ENCODE results near the gene SERPINF2. TPM values are rescaled to one million over a fixed set of nuclear protein-coding genes. Genes with fewer than 3 reads are reported as not detected.

The SERPINF2 gene
- total and polyA plus RNA-seq, 12 donors: 0.18 to 2.8 (median 0.76) TPM; not detected in 2

DNA sequence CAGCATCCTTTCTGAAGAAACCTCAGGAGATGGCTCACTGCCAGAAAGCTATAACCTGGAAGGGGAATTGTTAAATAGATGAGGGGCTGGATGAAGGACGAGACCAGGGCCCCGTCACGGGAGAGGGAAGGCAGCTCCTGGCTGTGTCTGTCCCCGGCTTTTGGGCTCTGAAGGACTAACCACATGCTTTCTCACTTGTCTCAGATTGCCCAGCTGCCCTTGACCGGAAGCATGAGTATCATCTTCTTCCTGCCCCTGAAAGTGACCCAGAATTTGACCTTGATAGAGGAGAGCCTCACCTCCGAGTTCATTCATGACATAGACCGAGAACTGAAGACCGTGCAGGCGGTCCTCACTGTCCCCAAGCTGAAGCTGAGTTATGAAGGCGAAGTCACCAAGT is 33.7 kb downstream of the SERPINF2 start:
- intact Hi-C loops (cut with DNase I): no loop called here
- TF ChIP-seq, protein P1, sequence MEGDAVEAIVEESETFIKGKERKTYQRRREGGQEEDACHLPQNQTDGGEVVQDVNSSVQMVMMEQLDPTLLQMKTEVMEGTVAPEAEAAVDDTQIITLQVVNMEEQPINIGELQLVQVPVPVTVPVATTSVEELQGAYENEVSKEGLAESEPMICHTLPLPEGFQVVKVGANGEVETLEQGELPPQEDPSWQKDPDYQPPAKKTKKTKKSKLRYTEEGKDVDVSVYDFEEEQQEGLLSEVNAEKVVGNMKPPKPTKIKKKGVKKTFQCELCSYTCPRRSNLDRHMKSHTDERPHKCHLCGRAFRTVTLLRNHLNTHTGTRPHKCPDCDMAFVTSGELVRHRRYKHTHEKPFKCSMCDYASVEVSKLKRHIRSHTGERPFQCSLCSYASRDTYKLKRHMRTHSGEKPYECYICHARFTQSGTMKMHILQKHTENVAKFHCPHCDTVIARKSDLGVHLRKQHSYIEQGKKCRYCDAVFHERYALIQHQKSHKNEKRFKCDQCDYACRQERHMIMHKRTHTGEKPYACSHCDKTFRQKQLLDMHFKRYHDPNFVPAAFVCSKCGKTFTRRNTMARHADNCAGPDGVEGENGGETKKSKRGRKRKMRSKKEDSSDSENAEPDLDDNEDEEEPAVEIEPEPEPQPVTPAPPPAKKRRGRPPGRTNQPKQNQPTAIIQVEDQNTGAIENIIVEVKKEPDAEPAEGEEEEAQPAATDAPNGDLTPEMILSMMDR (IDR thresholded peaks at IDR 0.05): no peak
- Histone ChIP-seq H3K4me3 (no peak overlapping the region), H3K9me3 (no peaks in the 10 kb centered on the region), H3K27ac (peak overlapping the region in 1 of 10 donors; percentile 36), H3K4me1 (peaks cover 0 to 45% (median 20%) of the 10 kb centered on the region in 9 donors), H3K27me3 (no peaks in the 10 kb centered on the region), H3K36me3 (peaks cover 0 to 81% (median 21%) of the 10 kb centered on the region in 9 donors)
- DNase-seq (no peak), ATAC-seq (no peak)
- WGBS, 2 donors: 90 to 94% methylated on average over 10 of the region's 10 CpGs

DNA sequence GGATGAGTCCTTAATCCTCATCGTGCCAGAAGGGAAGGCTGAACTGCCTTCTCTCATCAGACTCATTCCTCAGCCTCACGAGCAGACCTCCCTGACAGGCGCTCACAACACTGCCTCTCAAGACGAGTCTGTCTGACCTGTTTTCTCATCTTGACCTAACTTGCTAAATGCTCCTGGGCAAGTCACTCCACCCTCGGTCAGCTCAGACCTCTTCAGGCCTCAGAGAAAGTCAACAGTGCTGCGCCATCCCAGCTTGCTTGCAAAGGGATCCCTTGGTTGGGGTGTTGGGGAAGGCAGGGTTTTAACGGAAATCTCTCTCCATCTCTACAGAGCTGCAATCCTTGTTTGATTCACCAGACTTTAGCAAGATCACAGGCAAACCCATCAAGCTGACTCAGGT is 34.2 kb downstream of the SERPINF2 start:
- Histone ChIP-seq H3K27ac (no peak overlapping the region), H3K4me1 (peaks cover 0 to 50% (median 26%) of the 10 kb centered on the region in 9 donors), H3K36me3 (peaks cover 0 to 82% (median 22%) of the 10 kb centered on the region in 9 donors), H3K4me3 (no peak overlapping the region), H3K9me3 (no peaks in the 10 kb centered on the region), H3K27me3 (no peaks in the 10 kb centered on the region)
- DNase-seq: no peak
- ATAC-seq: no peak
- intact Hi-C loops (cut with DNase I): no loop called here
- TF ChIP-seq, protein P1 (IDR thresholded peaks at IDR 0.05): no peak
- 94 to 97% methylated on average over 7 of the region's 7 CpGs for WGBS, 2 donors

DNA sequence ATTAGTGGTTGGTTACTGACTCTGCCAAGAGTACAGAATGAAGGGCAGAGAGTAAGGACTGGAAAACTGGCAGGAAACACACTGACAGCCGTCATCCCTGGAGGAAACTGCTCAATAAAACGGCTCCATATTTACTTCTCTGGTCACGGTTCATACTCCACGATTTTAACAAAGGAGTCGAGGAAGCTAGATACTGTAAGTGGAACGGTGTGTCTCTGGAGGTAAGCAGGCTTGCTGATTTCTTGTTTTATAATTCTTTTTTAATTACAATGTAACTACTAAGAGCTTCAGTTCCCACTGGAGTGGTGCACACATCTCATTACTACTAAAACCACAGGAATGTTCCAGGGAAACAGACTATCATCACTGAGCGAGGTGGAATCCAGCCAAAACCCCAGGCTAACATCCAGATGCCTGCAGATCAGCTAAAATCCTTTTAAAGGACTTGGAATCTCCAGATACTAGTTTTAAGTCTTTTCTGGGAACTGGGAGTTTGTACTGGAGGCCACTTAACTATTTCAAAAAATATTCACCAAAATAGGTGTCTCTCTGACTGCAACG is 37.0 kb downstream of the SERPINF2 start:
- Histone ChIP-seq H3K9me3 (no peaks in the 10 kb centered on the region), H3K4me1 (peaks cover 6 to 63% (median 39%) of the 10 kb centered on the region in 9 donors), H3K27me3 (no peaks in the 10 kb centered on the region), H3K4me3 (no peak overlapping the region), H3K36me3 (peaks cover 0 to 86% (median 22%) of the 10 kb centered on the region in 9 donors), H3K27ac (peak overlapping the region; percentile 65 to 95 (median 86))
- WGBS, 2 donors: 49 to 54% methylated on average over 8 of the region's 8 CpGs
- intact Hi-C loops (cut with DNase I): loop anchor here in 8 of 10 donors (5.0 to 10.0 kb wide), 7 partner anchors 52 to 205 kb away; partner anchors contain the start of genes PRPF8 (in 1 of the 8), TLCD2 (in 1 of the 8) and WDR81 (in 1 of the 8)
- peak; percentile 58 to 85 for DNase-seq
- ATAC-seq: peak in 7 of 8 donors; percentile 12 to 47 (median 30)
- TF ChIP-seq, protein P1 (IDR thresholded peaks at IDR 0.05): no peak

DNA sequence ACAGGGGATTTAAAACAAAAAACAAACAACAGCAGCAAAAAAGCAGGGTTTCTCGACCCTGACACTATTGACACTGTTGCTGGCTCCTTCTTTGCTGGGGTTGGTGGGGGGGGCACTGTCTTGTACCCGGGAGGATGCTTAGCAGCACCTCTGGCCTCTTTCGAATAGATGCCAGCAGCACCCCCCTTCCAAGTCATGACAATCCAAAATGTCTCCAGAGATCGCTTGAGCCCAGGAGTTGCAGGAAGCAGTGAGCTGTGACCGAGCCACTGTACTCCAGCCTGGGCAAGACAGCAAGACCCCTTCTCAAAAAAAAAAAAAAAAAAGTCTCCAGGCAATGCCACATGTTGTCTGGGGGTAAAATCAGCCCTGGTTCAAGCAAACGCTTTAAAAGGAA is 39.5 kb downstream of the SERPINF2 start:
- H3K27ac ChIP-seq: peak overlapping the region; percentile 89 to 95 (median 93)
- H3K4me1 ChIP-seq: peaks cover 16 to 83% (median 57%) of the 10 kb centered on the region in 9 donors
- intact Hi-C loops (cut with DNase I): loop anchor here in 8 of 10 donors (2.0 to 10.0 kb wide), 11 partner anchors 55 to 207 kb away; partner anchors contain the start of genes WDR81 (in 2 of the 8), PRPF8 (in 1 of the 8) and TLCD2 (in 1 of the 8)
- TF ChIP-seq, protein P1 (IDR thresholded peaks at IDR 0.05): no peak
- no peaks in the 10 kb centered on the region for H3K9me3 ChIP-seq
- ATAC-seq (no peak), DNase-seq (no peak)
- H3K36me3 ChIP-seq: peaks cover 0 to 69% (median 15%) of the 10 kb centered on the region in 9 donors
- H3K27me3 ChIP-seq: no peaks in the 10 kb centered on the region
- WGBS, 2 donors: 57 to 64% methylated on average over 6 of the region's 6 CpGs
- H3K4me3 ChIP-seq: peak overlapping the region in 3 of 10 donors; percentile 2 to 18 (median 17)

Data from heart right ventricle (tissue), 16 donors.